HG03460 (cell line): ENCODE results near the gene FBN3.
"Not testable (repeated sequence)": the region's sequence is repeated elsewhere in the genome, so short reads cannot be mapped to it uniquely, and the experiment has no call there.

ENCODE experiments used
- ATAC-seq: cut with Tn5 transposase; IDR thresholded peaks from one replicate; pipeline ENCODE4 v1.9.1; 2021; ENCODE audit not compliant: unreplicated experiment

FBN3 gene

GRCh38 chr19:8120636-8121480, 28.5 kb downstream of the FBN3 start:
- ATAC-seq: no peak

GRCh38 chr19:8117991-8118390, 31.4 kb downstream of the FBN3 start:
- no peak for ATAC-seq

- ATAC-seq: no peak
Observed at GRCh38 chr19:8116437-8117293, 32.7 kb downstream of the FBN3 start.

GRCh38 chr19:8115805-8116396, 33.5 kb downstream of the FBN3 start:
- ATAC-seq: no peak

- ATAC-seq: no peak
Observed at GRCh38 chr19:8113017-8113416, 36.4 kb downstream of the FBN3 start.

- no peak for ATAC-seq
Observed at GRCh38 chr19:8111376-8111775, 38.0 kb downstream of the FBN3 start.

GRCh38 chr19:8110931-8111330, 38.5 kb downstream of the FBN3 start:
- no peak for ATAC-seq

GRCh38 chr19:8109890-8110662, 39.3 kb downstream of the FBN3 start:
- no peak for ATAC-seq

- ATAC-seq: no peak
Observed at GRCh38 chr19:8109455-8109854, 39.9 kb downstream of the FBN3 start.

- no peak for ATAC-seq
Observed at GRCh38 chr19:8108560-8109445, 40.6 kb downstream of the FBN3 start.

- ATAC-seq: no peak
Observed at GRCh38 chr19:8107301-8107903, 42.0 kb downstream of the FBN3 start.

- ATAC-seq: no peak
Observed at GRCh38 chr19:8105471-8105870, 43.9 kb downstream of the FBN3 start.

GRCh38 chr19:8101910-8102309, 47.5 kb downstream of the FBN3 start:
- ATAC-seq: not testable (repeated sequence)

GRCh38 chr19:8101311-8101710, 48.1 kb downstream of the FBN3 start:
- no peak for ATAC-seq

- ATAC-seq: no peak
Observed at GRCh38 chr19:8097681-8098567, 51.5 kb downstream of the FBN3 start.

GRCh38 chr19:8097198-8097597, 52.2 kb downstream of the FBN3 start:
- no peak for ATAC-seq

- no peak for ATAC-seq
Observed at GRCh38 chr19:8096071-8096470, 53.3 kb downstream of the FBN3 start.

GRCh38 chr19:8095354-8095886, 54.0 kb downstream of the FBN3 start:
- no peak for ATAC-seq
